ENCODE data around the gene PTGER3.

DNA sequence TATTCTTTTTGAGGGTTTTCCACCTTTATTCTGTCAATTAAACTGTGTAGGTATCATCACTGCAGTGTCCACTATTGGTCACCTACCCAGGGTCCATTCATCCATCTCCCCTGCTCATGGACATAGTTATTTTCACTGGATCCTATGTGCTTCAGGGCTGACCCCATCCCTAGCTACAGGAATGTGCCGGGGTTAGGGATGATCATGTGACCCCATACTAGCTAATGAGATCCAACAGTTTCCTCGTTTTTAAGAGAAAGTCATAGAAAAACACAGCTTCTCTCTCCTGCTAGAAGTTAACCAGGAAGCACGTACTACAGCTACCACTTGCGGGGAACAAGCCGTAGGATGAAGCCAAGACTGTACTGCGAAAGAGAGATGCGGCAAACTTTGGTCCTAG, 19.6 kb downstream of the PTGER3 start:
- TF ChIP-seq, protein P1, sequence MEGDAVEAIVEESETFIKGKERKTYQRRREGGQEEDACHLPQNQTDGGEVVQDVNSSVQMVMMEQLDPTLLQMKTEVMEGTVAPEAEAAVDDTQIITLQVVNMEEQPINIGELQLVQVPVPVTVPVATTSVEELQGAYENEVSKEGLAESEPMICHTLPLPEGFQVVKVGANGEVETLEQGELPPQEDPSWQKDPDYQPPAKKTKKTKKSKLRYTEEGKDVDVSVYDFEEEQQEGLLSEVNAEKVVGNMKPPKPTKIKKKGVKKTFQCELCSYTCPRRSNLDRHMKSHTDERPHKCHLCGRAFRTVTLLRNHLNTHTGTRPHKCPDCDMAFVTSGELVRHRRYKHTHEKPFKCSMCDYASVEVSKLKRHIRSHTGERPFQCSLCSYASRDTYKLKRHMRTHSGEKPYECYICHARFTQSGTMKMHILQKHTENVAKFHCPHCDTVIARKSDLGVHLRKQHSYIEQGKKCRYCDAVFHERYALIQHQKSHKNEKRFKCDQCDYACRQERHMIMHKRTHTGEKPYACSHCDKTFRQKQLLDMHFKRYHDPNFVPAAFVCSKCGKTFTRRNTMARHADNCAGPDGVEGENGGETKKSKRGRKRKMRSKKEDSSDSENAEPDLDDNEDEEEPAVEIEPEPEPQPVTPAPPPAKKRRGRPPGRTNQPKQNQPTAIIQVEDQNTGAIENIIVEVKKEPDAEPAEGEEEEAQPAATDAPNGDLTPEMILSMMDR (conservative IDR thresholded peaks at IDR 0.05; ENCODE audit: low read depth in 2 of 2): no peak
- TF ChIP-seq CREB1 (CRISPR knock-in tag; IDR thresholded peaks at IDR 0.05; ENCODE audit: low read depth) (no peak), EZH2phosphoT487 (IDR thresholded peaks at IDR 0.05; ENCODE audit: unreplicated experiment) (no peak), EZH2 (IDR thresholded peaks at IDR 0.05; ENCODE audit: low read depth, unreplicated experiment) (no peak), POLR2AphosphoS5 (IDR thresholded peaks at IDR 0.05; ENCODE audit: low read depth) (no peak), JUNB (IDR thresholded peaks at IDR 0.05; ENCODE audit: unreplicated experiment) (no peak), STAT1 (IDR thresholded peaks at IDR 0.05; ENCODE audit: unreplicated experiment) (no peak), ZNF331 (CRISPR knock-in tag; IDR thresholded peaks at IDR 0.05; ENCODE audit: low read depth) (no peak), ZNF114 (CRISPR knock-in tag; IDR thresholded peaks at IDR 0.05) (no peak), NANOG (IDR thresholded peaks at IDR 0.05; ENCODE audit: borderline replicate concordance) (no peak)
- TF ChIP-seq, protein P2, sequence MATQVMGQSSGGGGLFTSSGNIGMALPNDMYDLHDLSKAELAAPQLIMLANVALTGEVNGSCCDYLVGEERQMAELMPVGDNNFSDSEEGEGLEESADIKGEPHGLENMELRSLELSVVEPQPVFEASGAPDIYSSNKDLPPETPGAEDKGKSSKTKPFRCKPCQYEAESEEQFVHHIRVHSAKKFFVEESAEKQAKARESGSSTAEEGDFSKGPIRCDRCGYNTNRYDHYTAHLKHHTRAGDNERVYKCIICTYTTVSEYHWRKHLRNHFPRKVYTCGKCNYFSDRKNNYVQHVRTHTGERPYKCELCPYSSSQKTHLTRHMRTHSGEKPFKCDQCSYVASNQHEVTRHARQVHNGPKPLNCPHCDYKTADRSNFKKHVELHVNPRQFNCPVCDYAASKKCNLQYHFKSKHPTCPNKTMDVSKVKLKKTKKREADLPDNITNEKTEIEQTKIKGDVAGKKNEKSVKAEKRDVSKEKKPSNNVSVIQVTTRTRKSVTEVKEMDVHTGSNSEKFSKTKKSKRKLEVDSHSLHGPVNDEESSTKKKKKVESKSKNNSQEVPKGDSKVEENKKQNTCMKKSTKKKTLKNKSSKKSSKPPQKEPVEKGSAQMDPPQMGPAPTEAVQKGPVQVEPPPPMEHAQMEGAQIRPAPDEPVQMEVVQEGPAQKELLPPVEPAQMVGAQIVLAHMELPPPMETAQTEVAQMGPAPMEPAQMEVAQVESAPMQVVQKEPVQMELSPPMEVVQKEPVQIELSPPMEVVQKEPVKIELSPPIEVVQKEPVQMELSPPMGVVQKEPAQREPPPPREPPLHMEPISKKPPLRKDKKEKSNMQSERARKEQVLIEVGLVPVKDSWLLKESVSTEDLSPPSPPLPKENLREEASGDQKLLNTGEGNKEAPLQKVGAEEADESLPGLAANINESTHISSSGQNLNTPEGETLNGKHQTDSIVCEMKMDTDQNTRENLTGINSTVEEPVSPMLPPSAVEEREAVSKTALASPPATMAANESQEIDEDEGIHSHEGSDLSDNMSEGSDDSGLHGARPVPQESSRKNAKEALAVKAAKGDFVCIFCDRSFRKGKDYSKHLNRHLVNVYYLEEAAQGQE (IDR thresholded peaks at IDR 0.05; ENCODE audit: unreplicated experiment): no peak
- TF ChIP-seq, protein P3, sequence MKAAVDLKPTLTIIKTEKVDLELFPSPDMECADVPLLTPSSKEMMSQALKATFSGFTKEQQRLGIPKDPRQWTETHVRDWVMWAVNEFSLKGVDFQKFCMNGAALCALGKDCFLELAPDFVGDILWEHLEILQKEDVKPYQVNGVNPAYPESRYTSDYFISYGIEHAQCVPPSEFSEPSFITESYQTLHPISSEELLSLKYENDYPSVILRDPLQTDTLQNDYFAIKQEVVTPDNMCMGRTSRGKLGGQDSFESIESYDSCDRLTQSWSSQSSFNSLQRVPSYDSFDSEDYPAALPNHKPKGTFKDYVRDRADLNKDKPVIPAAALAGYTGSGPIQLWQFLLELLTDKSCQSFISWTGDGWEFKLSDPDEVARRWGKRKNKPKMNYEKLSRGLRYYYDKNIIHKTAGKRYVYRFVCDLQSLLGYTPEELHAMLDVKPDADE (IDR thresholded peaks at IDR 0.05): no peak

Data from GM23338 (cell line).